NK-92 (cell line): ENCODE results near the gene HSD17B12.
"Not testable (repeated sequence)": the region's sequence is repeated elsewhere in the genome, so short reads cannot be mapped to it uniquely, and the experiment has no call there.

ENCODE experiments used
- DNase-seq: peaks from one replicate; lab custom pipeline; 2025; ENCODE audit not compliant: unreplicated experiment; lab: John Stamatoyannopoulos, UW

HSD17B12 gene

GRCh38 chr11:43680521-43681400, at the start of gene HSD17B12:
HSD17B12 (plus strand) TSS chr11:43680738; CDS start chr11:43680828, 90 bp downstream.
- peak; percentile 89 for DNase-seq

GRCh38 chr11:43631732-43632131, 48.8 kb upstream of the HSD17B12 start:
- DNase-seq: no peak

- no peak for DNase-seq
These were observed 48.4 kb upstream of the HSD17B12 start for GRCh38 chr11:43632181-43632580.

- DNase-seq: no peak
These were observed 41.8 kb upstream of the HSD17B12 start for GRCh38 chr11:43638717-43639116.

GRCh38 chr11:43639224-43639623, 41.3 kb upstream of the HSD17B12 start:
- no peak for DNase-seq

- DNase-seq: no peak
These were observed 40.6 kb upstream of the HSD17B12 start for GRCh38 chr11:43639920-43640319.

GRCh38 chr11:43643898-43644620, 36.5 kb upstream of the HSD17B12 start:
- DNase-seq: peak; percentile 20

- no peak for DNase-seq
These were observed 35.8 kb upstream of the HSD17B12 start for GRCh38 chr11:43644621-43645299.

- no peak for DNase-seq
These were observed 33.8 kb upstream of the HSD17B12 start for GRCh38 chr11:43646767-43647166.

- no peak for DNase-seq
These were observed 31.6 kb upstream of the HSD17B12 start for GRCh38 chr11:43648888-43649287.

GRCh38 chr11:43649501-43649900, 31.0 kb upstream of the HSD17B12 start:
- DNase-seq: no peak

GRCh38 chr11:43649921-43650320, 30.6 kb upstream of the HSD17B12 start:
- DNase-seq: no peak

- not testable (repeated sequence) for DNase-seq
These were observed 17.5 kb upstream of the HSD17B12 start for GRCh38 chr11:43663018-43663417.

- no peak for DNase-seq
These were observed 16.2 kb upstream of the HSD17B12 start for GRCh38 chr11:43664295-43664694.

- not testable (repeated sequence) for DNase-seq
These were observed 9.3 kb upstream of the HSD17B12 start for GRCh38 chr11:43671284-43671683.

- no peak for DNase-seq
These were observed 6.0 kb upstream of the HSD17B12 start for GRCh38 chr11:43674560-43674959.

- no peak for DNase-seq
These were observed 3.6 kb upstream of the HSD17B12 start for GRCh38 chr11:43676933-43677332.

GRCh38 chr11:43681401-43681942, 934 bp downstream of the HSD17B12 start:
- no peak for DNase-seq

- not testable (repeated sequence) for DNase-seq
These were observed 1.5 kb downstream of the HSD17B12 start for GRCh38 chr11:43682081-43682480.

GRCh38 chr11:43685440-43685839, 4.9 kb downstream of the HSD17B12 start:
- DNase-seq: no peak

- DNase-seq: no peak
These were observed 5.7 kb downstream of the HSD17B12 start for GRCh38 chr11:43686207-43686606.
